HUES6 (cell line): Measurements from ENCODE around the gene SGMS2.

ENCODE experiments used
- H3K27ac ChIP-seq: 2 replicates; pipeline ENCODE4 v1.7.0; 2013; ENCODE audit warnings: low read depth, mild to moderate bottlenecking, low read length, inconsistent platforms
- H3K27me3 ChIP-seq: 2 replicates; pipeline ENCODE4 v1.6.1; 2013; ENCODE audit warnings: low read length; ENCODE audit not compliant: control insufficient read depth, insufficient read depth
- H3K36me3 ChIP-seq: 2 replicates; pipeline ENCODE4 v1.6.1; 2013; ENCODE audit warnings: low read length; ENCODE audit not compliant: control insufficient read depth, insufficient read depth
- H3K4me1 ChIP-seq: 2 replicates; pipeline ENCODE4 v1.6.1; 2013; ENCODE audit warnings: low read length; ENCODE audit not compliant: control insufficient read depth, insufficient read depth
- H3K4me3 ChIP-seq: 2 replicates; pipeline ENCODE4 v1.5.1; 2013; ENCODE audit warnings: low read depth, low read length
- H3K9ac ChIP-seq: one replicate; pipeline ENCODE4 v1.6.1; 2013; ENCODE audit warnings: mild to moderate bottlenecking, low read length
- H3K9me3 ChIP-seq: 2 replicates; pipeline ENCODE4 v1.6.1; 2013; ENCODE audit warnings: low read depth, low read length; ENCODE audit not compliant: control insufficient read depth, insufficient read depth

The SGMS2 gene

DNA sequence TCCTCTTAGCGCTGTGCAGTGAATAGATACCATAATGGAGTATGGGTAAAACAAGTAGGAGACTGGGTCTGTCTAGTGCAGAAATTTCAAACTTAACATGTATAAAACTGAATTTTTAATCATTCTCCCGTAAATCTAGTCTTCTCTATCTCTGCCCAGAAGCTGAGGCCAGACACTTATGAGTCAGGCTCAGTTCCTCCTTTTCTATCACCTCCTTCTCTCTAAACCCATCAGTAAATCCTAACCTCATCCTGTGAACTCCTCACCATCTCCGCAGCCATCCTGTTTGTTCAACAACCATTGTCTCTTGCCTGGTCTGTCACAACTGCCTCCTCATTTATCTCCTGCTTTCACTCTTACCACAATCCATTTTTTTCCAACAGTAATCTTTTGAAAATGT, 19.8 kb upstream of the SGMS2 start:
- H3K36me3 ChIP-seq: no peaks in the 10 kb centered on the region
- no peaks in the 10 kb centered on the region for H3K27me3 ChIP-seq
- H3K27ac ChIP-seq: no peak overlapping the region
- no peaks in the 10 kb centered on the region for H3K4me1 ChIP-seq
- H3K9me3 ChIP-seq: no peaks in the 10 kb centered on the region
- no peak overlapping the region for H3K4me3 ChIP-seq
- H3K9ac ChIP-seq: no peak overlapping the region

DNA sequence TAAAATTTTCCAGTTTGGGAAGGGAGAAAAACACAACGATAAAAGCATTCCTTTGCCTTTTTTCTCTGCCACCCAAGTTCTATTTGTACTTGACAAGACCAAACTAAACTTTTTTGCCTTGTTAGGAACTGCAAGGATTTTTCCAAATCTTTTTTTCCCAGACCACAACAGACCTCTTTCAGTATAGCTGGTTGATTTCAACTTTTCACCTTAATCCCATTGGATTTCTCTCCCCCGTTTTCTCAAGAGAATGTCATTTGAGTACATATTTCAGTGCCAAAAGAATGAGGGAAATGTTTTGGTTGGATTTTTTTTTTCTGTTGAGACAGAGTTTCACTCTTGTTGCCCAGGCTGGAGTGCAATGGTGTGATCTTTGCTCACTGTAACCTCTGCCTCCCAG, 18.5 kb upstream of the SGMS2 start:
- Histone ChIP-seq H3K9ac (no peak overlapping the region), H3K27me3 (no peaks in the 10 kb centered on the region), H3K4me3 (no peak overlapping the region), H3K27ac (no peak overlapping the region), H3K4me1 (no peaks in the 10 kb centered on the region), H3K36me3 (no peaks in the 10 kb centered on the region), H3K9me3 (no peaks in the 10 kb centered on the region)

DNA sequence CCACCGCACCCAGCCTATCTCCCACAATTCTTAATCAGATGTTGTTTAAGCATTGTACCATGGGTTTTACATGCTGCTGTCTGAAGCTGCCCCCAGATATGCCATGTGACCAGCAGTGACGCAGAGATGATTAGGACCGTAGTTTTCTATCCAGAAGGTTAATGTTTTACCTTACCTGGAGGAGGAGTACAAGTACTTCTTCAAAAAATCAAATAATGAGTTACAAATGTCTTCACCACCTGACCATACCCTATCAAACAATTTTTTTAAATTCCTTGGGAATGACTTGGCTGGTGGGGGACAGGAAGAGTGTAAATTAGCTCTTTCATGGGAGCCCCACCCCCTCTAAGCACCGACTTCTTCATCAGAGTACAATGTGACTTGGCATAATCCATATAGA, 16.2 kb upstream of the SGMS2 start:
- Histone ChIP-seq H3K27me3 (no peaks in the 10 kb centered on the region), H3K9me3 (no peaks in the 10 kb centered on the region), H3K27ac (no peak overlapping the region), H3K4me3 (no peak overlapping the region), H3K4me1 (no peaks in the 10 kb centered on the region), H3K36me3 (no peaks in the 10 kb centered on the region), H3K9ac (no peak overlapping the region)

DNA sequence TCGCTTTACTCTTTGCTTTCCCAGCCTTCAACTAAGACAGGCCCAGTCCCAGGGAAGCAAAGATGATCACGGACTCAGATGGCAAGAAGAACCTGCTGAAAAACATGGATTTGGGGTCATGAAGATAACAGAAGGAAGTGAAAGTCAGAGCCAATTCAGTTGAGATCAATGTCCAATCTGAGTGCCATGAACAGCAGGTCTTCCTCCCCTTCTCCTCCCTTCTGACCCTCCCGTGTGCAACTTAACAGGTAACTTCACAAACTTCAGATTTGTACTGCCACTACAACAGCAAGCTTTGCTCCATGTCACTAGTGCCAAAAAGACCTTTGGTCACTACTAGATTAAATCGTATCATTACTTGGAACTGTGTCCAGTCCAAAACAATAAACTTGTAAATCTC, 15.5 kb upstream of the SGMS2 start:
- H3K27ac ChIP-seq: no peak overlapping the region
- no peaks in the 10 kb centered on the region for H3K36me3 ChIP-seq
- no peaks in the 10 kb centered on the region for H3K9me3 ChIP-seq
- H3K4me3 ChIP-seq: no peak overlapping the region
- no peaks in the 10 kb centered on the region for H3K4me1 ChIP-seq
- no peaks in the 10 kb centered on the region for H3K27me3 ChIP-seq
- H3K9ac ChIP-seq: no peak overlapping the region

DNA sequence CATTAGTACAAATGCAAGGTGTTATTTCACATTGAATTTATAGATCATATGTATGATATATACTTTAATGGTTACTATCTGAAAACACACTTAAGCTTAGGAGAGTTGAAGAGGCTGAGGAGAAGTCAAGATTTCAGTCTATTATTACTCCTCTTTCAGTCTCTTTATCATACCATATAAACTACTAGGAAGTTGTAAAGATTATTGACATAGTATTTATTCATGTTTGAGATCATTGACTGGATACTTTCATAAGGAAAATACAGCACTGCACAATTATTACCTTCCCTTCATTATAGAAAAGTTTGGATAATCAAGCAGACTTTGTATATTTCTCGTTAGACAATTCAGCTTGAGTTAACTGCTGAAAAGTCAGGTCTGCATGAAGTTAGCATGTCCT, 10.0 kb upstream of the SGMS2 start:
- Histone ChIP-seq H3K27me3 (peaks cover 26% of the 10 kb centered on the region), H3K9ac (no peak overlapping the region)

DNA sequence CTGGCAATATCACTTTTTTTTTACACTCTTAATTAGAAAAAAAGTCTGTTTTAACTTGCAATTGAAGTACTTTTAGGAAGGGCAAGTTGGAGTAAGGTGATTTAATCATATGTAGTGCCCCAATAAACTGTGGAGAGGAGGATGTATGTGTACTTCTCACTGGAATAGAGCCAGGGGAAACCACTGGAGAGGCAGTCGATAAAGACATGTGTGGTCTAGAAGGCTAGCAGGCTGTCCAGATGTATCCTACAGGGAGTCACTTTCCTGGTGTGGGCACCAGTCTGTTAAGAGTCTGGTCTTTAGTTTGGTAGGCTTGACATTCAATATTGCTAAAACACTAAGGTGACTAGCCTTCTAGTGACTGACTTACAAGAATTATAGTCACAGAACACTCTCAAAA, 9.6 kb upstream of the SGMS2 start:
- H3K4me3 ChIP-seq: no peak overlapping the region
- H3K27me3 ChIP-seq: peaks cover 30% of the 10 kb centered on the region
- no peaks in the 10 kb centered on the region for H3K9me3 ChIP-seq
- no peaks in the 10 kb centered on the region for H3K4me1 ChIP-seq
- no peak overlapping the region for H3K27ac ChIP-seq
- no peak overlapping the region for H3K9ac ChIP-seq
- H3K36me3 ChIP-seq: no peaks in the 10 kb centered on the region

More for the DNA sequence above, 10.0 kb upstream of the SGMS2 start:
- Histone ChIP-seq H3K4me1 (no peaks in the 10 kb centered on the region), H3K36me3 (no peaks in the 10 kb centered on the region), H3K9me3 (no peaks in the 10 kb centered on the region), H3K4me3 (no peak overlapping the region), H3K27ac (no peak overlapping the region)

DNA sequence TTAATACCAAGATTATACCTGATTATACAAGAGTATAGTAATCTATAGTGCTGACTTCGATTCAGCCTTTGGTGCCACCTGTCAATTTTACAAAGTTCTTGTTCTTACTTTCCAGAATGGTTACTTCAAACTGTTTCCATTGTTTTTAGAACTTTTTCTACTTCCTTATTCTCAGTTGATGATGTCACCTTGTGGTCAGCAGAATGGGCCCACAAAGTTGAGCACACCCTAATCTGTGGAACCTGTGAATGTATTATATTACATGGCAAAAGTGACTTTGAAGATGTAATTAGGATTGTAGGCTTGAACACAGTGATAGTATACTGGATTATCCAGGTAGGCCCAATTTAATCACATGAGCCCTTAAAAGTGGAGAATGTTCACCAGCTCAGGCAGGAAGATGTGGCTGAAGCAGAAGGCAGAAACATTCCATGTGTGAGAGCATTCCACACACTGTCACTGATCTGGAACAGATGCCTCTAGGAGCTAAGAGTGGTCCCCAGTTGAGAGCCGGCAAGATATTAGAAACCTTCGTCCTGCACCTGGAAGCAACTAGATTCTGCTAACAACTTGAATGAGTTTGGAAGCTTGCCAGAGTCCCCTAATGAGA, 6.3 kb upstream of the SGMS2 start:
- Histone ChIP-seq H3K9ac (no peak overlapping the region), H3K4me1 (no peaks in the 10 kb centered on the region), H3K9me3 (no peaks in the 10 kb centered on the region), H3K27ac (no peak overlapping the region), H3K4me3 (no peak overlapping the region), H3K36me3 (no peaks in the 10 kb centered on the region), H3K27me3 (peaks cover 62% of the 10 kb centered on the region)

DNA sequence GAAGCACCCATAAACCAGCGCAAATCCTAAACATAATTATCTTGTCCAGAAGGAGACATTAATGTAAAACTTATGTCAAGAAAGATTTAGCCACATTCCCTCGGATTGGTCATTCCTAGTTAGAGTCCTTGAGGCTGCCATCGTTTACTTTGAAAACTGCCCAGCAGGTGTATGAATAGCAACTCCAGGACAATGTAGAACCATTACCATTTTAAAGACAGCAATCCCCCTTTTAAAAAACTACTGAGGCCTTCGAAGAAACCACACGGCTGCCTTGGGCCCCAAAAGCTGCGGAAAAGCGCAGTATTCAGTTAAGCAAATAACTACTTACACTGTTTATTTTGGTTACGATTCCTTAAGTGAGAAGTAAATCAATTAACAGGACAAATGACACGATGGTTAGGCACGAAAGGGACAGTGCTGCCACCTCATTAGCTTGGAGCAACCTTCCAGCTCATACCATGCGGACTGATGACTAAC, 822 bp upstream of the SGMS2 start:
- peaks cover 7% of the 10 kb centered on the region for H3K4me1 ChIP-seq
- peak overlapping the region; percentile 59 for H3K9ac ChIP-seq
- H3K9me3 ChIP-seq: no peaks in the 10 kb centered on the region
- peak overlapping the region; percentile 56 for H3K4me3 ChIP-seq
- H3K27ac ChIP-seq: no peak overlapping the region
- peaks cover 100% of the 10 kb centered on the region for H3K27me3 ChIP-seq
- no peaks in the 10 kb centered on the region for H3K36me3 ChIP-seq

DNA sequence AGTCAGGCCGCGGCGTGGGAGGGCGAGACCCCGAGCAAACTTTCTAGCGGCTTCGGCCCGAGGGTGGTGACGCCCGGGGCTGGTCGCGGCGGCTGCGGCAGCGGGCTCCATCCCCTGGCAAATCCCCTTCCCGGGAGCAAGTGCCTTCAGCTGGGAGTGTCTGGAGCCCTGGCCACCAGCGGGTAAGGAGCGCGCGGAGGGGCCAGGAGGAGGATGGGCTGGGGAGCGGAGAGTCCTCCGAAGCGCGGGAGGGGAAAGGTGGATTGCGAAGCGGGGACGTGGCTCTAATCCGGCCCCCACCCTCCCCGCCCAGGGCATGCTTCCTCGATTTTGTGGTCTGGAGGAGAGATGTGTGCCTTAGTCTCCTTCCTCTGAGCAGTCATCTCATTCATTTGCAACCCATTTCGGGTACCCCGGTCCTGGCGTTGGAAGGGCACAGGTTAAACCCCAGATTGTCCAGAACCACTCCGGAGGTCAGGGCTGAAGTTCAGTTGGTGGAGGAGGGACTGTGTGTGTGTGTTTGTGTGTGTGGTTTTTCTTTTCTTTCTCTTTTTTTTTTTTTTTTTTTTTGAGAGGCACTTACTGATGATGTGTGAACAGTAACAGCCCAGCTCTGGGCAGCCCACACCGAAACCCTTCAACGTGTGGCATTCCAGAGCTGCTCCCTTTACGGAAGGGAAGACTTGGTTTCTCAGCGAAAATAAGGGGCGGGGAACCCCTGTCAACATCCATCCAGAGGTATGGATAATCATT, 516 bp downstream of the SGMS2 start:
- Histone ChIP-seq H3K27me3 (peaks cover 88% of the 10 kb centered on the region), H3K27ac (no peak overlapping the region), H3K9me3 (no peaks in the 10 kb centered on the region), H3K36me3 (no peaks in the 10 kb centered on the region), H3K4me1 (peaks cover 7% of the 10 kb centered on the region), H3K9ac (peak overlapping the region; percentile 79), H3K4me3 (peak overlapping the region; percentile 56)

DNA sequence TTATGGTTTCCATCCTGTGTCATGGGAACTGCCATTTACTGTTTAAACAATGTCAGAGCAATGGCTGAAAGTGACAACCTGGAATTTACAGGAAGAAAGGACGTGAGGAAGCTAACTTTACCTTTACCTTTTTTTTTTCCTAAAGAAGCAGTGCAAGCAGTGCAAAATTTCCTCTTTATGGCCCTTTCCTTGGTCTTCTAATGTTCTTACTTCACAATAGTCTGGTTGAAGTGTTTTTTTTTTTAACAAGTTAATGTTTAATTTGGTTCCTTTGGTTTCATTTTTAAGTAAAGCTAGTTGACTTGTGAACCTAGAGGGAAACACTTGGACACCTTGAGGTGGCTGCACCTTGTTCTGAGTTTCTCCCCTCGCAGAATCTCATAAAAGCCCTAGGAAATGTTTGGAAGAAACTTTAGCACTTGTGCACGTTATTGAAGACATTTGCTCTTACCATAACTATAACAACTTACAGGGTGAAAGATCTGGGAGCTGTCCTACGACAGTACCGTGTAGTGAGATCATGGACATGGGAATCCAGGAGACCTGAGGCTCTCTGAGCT, 1.8 kb downstream of the SGMS2 start:
- Histone ChIP-seq H3K9ac (no peak overlapping the region), H3K27ac (no peak overlapping the region), H3K4me1 (peaks cover 7% of the 10 kb centered on the region), H3K4me3 (no peak overlapping the region), H3K27me3 (peaks cover 79% of the 10 kb centered on the region), H3K9me3 (no peaks in the 10 kb centered on the region), H3K36me3 (no peaks in the 10 kb centered on the region)

DNA sequence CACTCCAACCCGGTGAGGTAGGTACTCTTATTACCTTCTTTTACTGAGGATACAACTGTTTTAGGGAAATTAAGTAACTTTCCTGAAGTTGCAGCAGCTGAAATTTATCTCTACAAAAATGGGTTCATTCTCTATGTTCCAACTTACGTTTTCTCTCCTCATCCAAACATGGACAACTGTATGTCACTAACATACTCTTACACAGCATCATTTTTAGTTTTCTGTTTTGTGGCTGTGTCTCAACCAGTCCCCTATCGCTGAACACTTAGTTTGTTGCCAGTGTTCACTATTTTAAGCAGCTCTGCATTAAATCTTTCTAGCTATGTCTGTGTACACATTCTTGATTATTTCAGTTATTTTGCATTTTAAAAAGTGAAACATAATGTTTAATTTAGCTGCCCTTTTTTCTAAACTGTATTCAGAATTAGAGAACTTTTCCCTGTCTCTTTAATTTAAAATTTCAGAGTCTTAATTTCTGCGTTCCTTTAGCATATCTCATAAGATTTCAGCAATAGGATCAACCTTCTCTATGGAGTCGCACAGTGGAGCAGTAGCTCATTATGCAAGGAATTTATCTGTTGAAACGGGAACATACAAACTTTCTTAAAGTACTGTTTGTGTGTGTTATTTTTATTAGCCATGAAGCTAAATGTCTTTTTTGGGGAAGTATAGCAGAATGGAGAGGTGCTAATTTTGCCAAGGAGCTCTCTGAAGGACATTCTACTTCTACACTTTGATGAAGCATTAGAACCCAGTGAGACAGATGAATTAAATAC, 3.8 kb downstream of the SGMS2 start:
- no peak overlapping the region for H3K4me3 ChIP-seq
- no peak overlapping the region for H3K9ac ChIP-seq
- no peak overlapping the region for H3K27ac ChIP-seq
- H3K4me1 ChIP-seq: peaks cover 13% of the 10 kb centered on the region
- H3K36me3 ChIP-seq: no peaks in the 10 kb centered on the region
- no peaks in the 10 kb centered on the region for H3K9me3 ChIP-seq
- H3K27me3 ChIP-seq: peaks cover 59% of the 10 kb centered on the region
